NK-92 (cell line): Measurements from ENCODE around the gene BCAR3.

Experiments used
- DNase-seq: peaks from one replicate; lab custom pipeline; 2025; ENCODE audit not compliant: unreplicated experiment; lab: John Stamatoyannopoulos, UW

BCAR3 gene

DNA sequence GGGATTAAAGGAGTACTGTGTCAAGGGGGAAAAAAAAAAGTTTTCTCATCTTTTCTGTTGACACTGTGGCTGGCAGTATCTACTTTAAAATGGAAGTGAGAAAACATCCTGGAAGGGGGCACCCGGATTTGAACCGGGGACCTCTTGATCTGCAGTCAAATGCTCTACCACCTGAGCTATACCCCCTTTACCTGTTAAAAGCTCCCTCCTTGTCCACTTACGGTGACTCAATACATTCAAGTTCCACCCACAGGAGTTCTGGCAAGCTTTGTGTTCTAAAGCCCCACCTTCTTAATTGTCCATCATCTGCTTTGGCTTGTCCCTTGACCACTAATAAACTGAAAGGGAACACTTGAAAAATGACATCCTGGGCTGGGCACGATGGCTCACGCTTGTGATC is 165.5 kb downstream of the BCAR3 start:
- no peak for DNase-seq
